GM23248 (cell line): Measurements from ENCODE around the gene RASGRP2. TPM values are rescaled to one million over a fixed set of nuclear protein-coding genes. Genes with fewer than 3 reads are reported as not detected.

Experiments used
- DNase-seq: peaks from one replicate; pipeline ENCODE4 v3.0.0-alpha.2; 2015
- H2AFZ ChIP-seq: fragments of 200-600 bp; sonication (generic); 2 replicates; pipeline ENCODE4 v1.6.1; 2016; ENCODE audit warnings: antibody characterized with exemption
- H3F3A ChIP-seq: fragments of 200-600 bp; sonication (generic); 2 replicates; pipeline ENCODE4 v1.6.1; 2016; ENCODE audit warnings: mild to moderate bottlenecking, antibody characterized with exemption, mixed run types; ENCODE audit not compliant: insufficient read depth
- H3K27ac ChIP-seq: fragments of 200-600 bp; sonication (generic); 2 replicates; pipeline ENCODE4 v1.5.1; 2016; ENCODE audit warnings: mild to moderate bottlenecking
- H3K27me3 ChIP-seq: fragments of 200-600 bp; sonication (generic); replicated peaks from 2 replicates; pipeline ENCODE4 v1.6.1; 2016; ENCODE audit warnings: mild to moderate bottlenecking; ENCODE audit not compliant: insufficient read depth
- H3K36me3 ChIP-seq: fragments of 200-600 bp; sonication (generic); 2 replicates; pipeline ENCODE4 v1.6.1; 2016; ENCODE audit warnings: low read depth, mild to moderate bottlenecking
- H3K4me1 ChIP-seq: fragments of 200-600 bp; sonication (generic); 2 replicates; pipeline ENCODE4 v1.6.1; 2016; ENCODE audit warnings: mild to moderate bottlenecking; ENCODE audit not compliant: insufficient read depth
- H3K4me2 ChIP-seq: fragments of 200-600 bp; sonication (generic); one replicate; pipeline ENCODE4 v1.6.1; 2016; ENCODE audit warnings: mild to moderate bottlenecking; ENCODE audit not compliant: unreplicated experiment
- H3K4me3 ChIP-seq: fragments of 200-600 bp; sonication (generic); 2 replicates; pipeline ENCODE4 v1.5.1; 2016; ENCODE audit warnings: mild to moderate bottlenecking
- H3K79me2 ChIP-seq: fragments of 200-600 bp; sonication (generic); 2 replicates; pipeline ENCODE4 v1.6.1; 2016; ENCODE audit warnings: mild to moderate bottlenecking; ENCODE audit not compliant: insufficient read depth
- H3K9ac ChIP-seq: fragments of 200-600 bp; sonication (generic); 2 replicates; pipeline ENCODE4 v1.6.1; 2016; ENCODE audit warnings: mild to moderate bottlenecking
- H3K9me2 ChIP-seq: fragments of 200-600 bp; sonication (generic); 2 replicates; pipeline ENCODE4 v1.6.1; 2016; ENCODE audit warnings: mixed run types, mild to moderate bottlenecking, moderate library complexity; ENCODE audit not compliant: insufficient read depth
- H3K9me3 ChIP-seq: fragments of 200-600 bp; sonication (generic); one replicate; pipeline ENCODE4 v1.6.1; 2017; ENCODE audit warnings: low read depth
- H4K20me1 ChIP-seq: fragments of 200-600 bp; sonication (generic); 2 replicates; pipeline ENCODE4 v1.6.0; 2016; ENCODE audit not compliant: insufficient read depth
- EZH2 ChIP-seq: fragments of 200-600 bp; sonication (generic); IDR thresholded peaks from 2 replicates; pipeline ENCODE4 v1.6.1; 2018; ENCODE audit warnings: antibody characterized with exemption, mild to moderate bottlenecking; ENCODE audit not compliant: insufficient read depth, poor library complexity, severe bottlenecking
- EZH2phosphoT487 ChIP-seq: fragments of 200-600 bp; sonication (generic); IDR thresholded peaks from 2 replicates; pipeline ENCODE4 v1.6.1; 2018; ENCODE audit warnings: antibody characterized with exemption, moderate library complexity, mild to moderate bottlenecking, low read depth; ENCODE audit not compliant: insufficient read depth
- WGBS, 2 experiments: methylation state at CpG; one replicate each; pipeline ENCODE4 v1.1.6; 2015 to 2017; ENCODE audit warnings: low lambda C conversion rate in 2 of 2, low coverage in 1 of 2; ENCODE audit errors: missing lambda C conversion rate in 2 of 2; 5-methylcytosine and 5-hydroxymethylcytosine counted together
- in situ Hi-C: fragments of 300-500 bp; cut with MboI; formaldehyde crosslinking; loops from 2 replicates; pipeline ENCODE4 v1.15.0; 2020
- polyA plus RNA-seq: library from polyadenylated mRNA; unstranded; fragments of >200 nt; fragmentation: Nextera tagmentation; extraction: Ambion mirVana; gene quantifications from 2 replicates; pipeline ENCODE4 v1.2.1, GENCODE V29; 2016
- total RNA-seq: library from RNA; depleted of rRNA; stranded (reverse); fragments of >200 nt; shearing (Covaris generic); gene quantifications from 2 replicates; pipeline ENCODE4 v1.2.3, GENCODE V29; 2014

The RASGRP2 gene
- total and polyA plus RNA-seq, 2 experiments from 2014 or later = 0.68 TPM; not detected in 1

GRCh38 chr11:64715756-64716472 lies 28.0 kb downstream of the RASGRP2 start:
- Histone ChIP-seq H3K27ac (no peak overlapping the region), H2AFZ (no peak overlapping the region)

GRCh38 chr11:64715110-64715509 lies 28.8 kb downstream of the RASGRP2 start:
- peaks cover 77% of the 10 kb centered on the region for H3K27me3 ChIP-seq
- no peaks in the 10 kb centered on the region for H4K20me1 ChIP-seq
- in situ Hi-C loops = no loop called here
- H3K4me1 ChIP-seq = no peaks in the 10 kb centered on the region
- no peaks in the 10 kb centered on the region for H3K9me2 ChIP-seq
- no peaks in the 10 kb centered on the region for H3K9me3 ChIP-seq
- H3K36me3 ChIP-seq = no peaks in the 10 kb centered on the region
- no peaks in the 10 kb centered on the region for H3F3A ChIP-seq
- H3K27ac ChIP-seq = no peak overlapping the region
- H3K4me3 ChIP-seq = no peak overlapping the region
- no peak overlapping the region for H3K9ac ChIP-seq
- DNase-seq = no peak
- H3K4me2 ChIP-seq = no peak overlapping the region
- no peaks in the 10 kb centered on the region for H3K79me2 ChIP-seq
- no peak for TF ChIP-seq EZH2phosphoT487
- TF ChIP-seq EZH2 = no peak
- 10 to 13% methylated on average over 4 to 5 of the region's 5 CpGs for WGBS, 2 experiments
- H2AFZ ChIP-seq = no peak overlapping the region

More at GRCh38 chr11:64715756-64716472, 28.0 kb downstream of the RASGRP2 start:
- H3K9ac ChIP-seq = no peak overlapping the region
- no peaks in the 10 kb centered on the region for H3K4me1 ChIP-seq
- H3K4me2 ChIP-seq = no peak overlapping the region
- DNase-seq = no peak
- WGBS, 2 experiments = 10 to 16% methylated on average over 11 to 13 of the region's 13 CpGs
- no peaks in the 10 kb centered on the region for H3K36me3 ChIP-seq
- H3F3A ChIP-seq = no peaks in the 10 kb centered on the region
- in situ Hi-C loops = no loop called here
- H3K79me2 ChIP-seq = no peaks in the 10 kb centered on the region
- H4K20me1 ChIP-seq = no peaks in the 10 kb centered on the region
- no peak for TF ChIP-seq EZH2phosphoT487
- TF ChIP-seq EZH2 = no peak
- H3K4me3 ChIP-seq = no peak overlapping the region
- no peaks in the 10 kb centered on the region for H3K9me2 ChIP-seq
- no peaks in the 10 kb centered on the region for H3K9me3 ChIP-seq
- peaks cover 74% of the 10 kb centered on the region for H3K27me3 ChIP-seq

GRCh38 chr11:64714666-64715065 lies 29.3 kb downstream of the RASGRP2 start:
- no peak for DNase-seq
- Histone ChIP-seq H3K4me1 (no peaks in the 10 kb centered on the region), H2AFZ (no peak overlapping the region), H3K79me2 (no peaks in the 10 kb centered on the region), H3F3A (no peaks in the 10 kb centered on the region), H4K20me1 (no peaks in the 10 kb centered on the region), H3K9me2 (no peaks in the 10 kb centered on the region), H3K9me3 (no peaks in the 10 kb centered on the region), H3K4me3 (no peak overlapping the region), H3K4me2 (no peak overlapping the region), H3K9ac (no peak overlapping the region), H3K36me3 (no peaks in the 10 kb centered on the region), H3K27ac (no peak overlapping the region), H3K27me3 (peaks cover 77% of the 10 kb centered on the region)
- WGBS, 2 experiments = 17 to 21% methylated on average over 5 of the region's 5 CpGs
- in situ Hi-C loops = no loop called here
- TF ChIP-seq EZH2phosphoT487 (no peak), EZH2 (no peak)

- Histone ChIP-seq H3K79me2 (no peaks in the 10 kb centered on the region), H3K9me2 (no peaks in the 10 kb centered on the region), H3K36me3 (no peaks in the 10 kb centered on the region), H2AFZ (no peak overlapping the region), H3K4me1 (no peaks in the 10 kb centered on the region), H3K9ac (no peak overlapping the region), H4K20me1 (no peaks in the 10 kb centered on the region), H3K4me2 (no peak overlapping the region), H3K4me3 (no peak overlapping the region), H3F3A (no peaks in the 10 kb centered on the region), H3K27ac (no peak overlapping the region), H3K27me3 (peaks cover 79% of the 10 kb centered on the region), H3K9me3 (no peaks in the 10 kb centered on the region)
- TF ChIP-seq EZH2phosphoT487 = no peak
- peak; percentile 63 for TF ChIP-seq EZH2
- DNase-seq = no peak
- in situ Hi-C loops = no loop called here
- 1% methylated on average over 29 to 34 of the region's 39 CpGs for WGBS, 2 experiments
Observed at GRCh38 chr11:64713781-64714363, 30.1 kb downstream of the RASGRP2 start.
